HEK293 (cell line): ENCODE measurements around the gene FAM184A.
A peak's percentile ranks its signal among the peaks of the same experiment; 100 is the strongest.

ENCODE experiments used
- CTCF ChIA-PET: fragments of 350-600 bp; formaldehyde crosslinking; extraction: SDS; loops from one replicate; lab custom pipeline; 2021; ENCODE audit warnings: antibody characterized with exemption; lab: Yijun Ruan, JAX
- POLR2A ChIA-PET: fragments of 300-600 bp; formaldehyde crosslinking; extraction: SDS; loops from one replicate; lab custom pipeline; 2020; ENCODE audit warnings: antibody characterized with exemption, inconsistent platforms; lab: Yijun Ruan, JAX
- H3K27ac ChIP-seq: fragments of 200-500 bp; sonication (Bioruptor generic); 2 replicates; pipeline ENCODE4 v1.5.1; 2014; ENCODE audit warnings: low read depth, low read length, control low read depth, inconsistent platforms; ENCODE audit errors: extremely low read depth
- H3K36me3 ChIP-seq, 2 experiments: fragments of 200-500 bp in 1 of 2; sonication (Bioruptor generic) in 1 of 2; 1 replicate in 1 of 2; 2 replicates in 1 of 2; pipeline ENCODE4 v1.5.1; 2014 to 2017; ENCODE audit warnings: inconsistent platforms in 2 of 2, low read length in 2 of 2; ENCODE audit not compliant: control insufficient read depth in 2 of 2, insufficient read depth in 1 of 2
- H3K4me1 ChIP-seq: fragments of 200-500 bp; sonication (Bioruptor generic); 2 replicates; pipeline ENCODE4 v1.5.1; 2014; ENCODE audit warnings: mild to moderate bottlenecking, low read length, inconsistent platforms; ENCODE audit not compliant: control insufficient read depth, insufficient read depth
- H3K4me3 ChIP-seq: 2 replicates; pipeline ENCODE4 v1.5.1; 2011; ENCODE audit warnings: low read depth, mild to moderate bottlenecking, control low read depth, low read length, moderate library complexity
- H3K9me3 ChIP-seq: fragments of 200-500 bp; sonication (Bioruptor generic); 2 replicates; pipeline ENCODE4 v1.5.1; 2014; ENCODE audit warnings: low read depth, low read length, inconsistent platforms; ENCODE audit not compliant: control insufficient read depth, insufficient read depth
- GLIS1 ChIP-seq: fragments of 450-650 bp; formaldehyde crosslinking; IDR thresholded peaks from 2 replicates; pipeline ENCODE4 v1.5.1; 2016; ENCODE audit warnings: missing biosample characterization, missing genetic modification characterization
- HIC1 ChIP-seq: fragments of 450-650 bp; formaldehyde crosslinking; IDR thresholded peaks from 2 replicates; pipeline ENCODE4 v1.5.1; 2016; ENCODE audit warnings: missing biosample characterization, missing genetic modification characterization
- HOXA7 ChIP-seq: sonication (generic); formaldehyde crosslinking; IDR thresholded peaks from 2 replicates; pipeline ENCODE4 v1.8.1; 2022; ENCODE audit warnings: missing genetic modification reagents, borderline replicate concordance
- KLF1 ChIP-seq: fragments of 450-650 bp; formaldehyde crosslinking; IDR thresholded peaks from 2 replicates; pipeline ENCODE4 v1.5.1; 2016; ENCODE audit warnings: missing biosample characterization, missing genetic modification characterization
- PRDM1 ChIP-seq: fragments of 450-650 bp; formaldehyde crosslinking; IDR thresholded peaks from 2 replicates; pipeline ENCODE4; 2016; ENCODE audit warnings: missing biosample characterization, missing genetic modification characterization
- ZNF175 ChIP-seq: fragments of 450-650 bp; formaldehyde crosslinking; IDR thresholded peaks from 2 replicates; pipeline ENCODE4 v1.5.1; 2016; ENCODE audit warnings: missing biosample characterization, missing genetic modification characterization
- ZNF366 ChIP-seq: fragments of 450-650 bp; formaldehyde crosslinking; conservative IDR thresholded peaks from 2 replicates; pipeline ENCODE4 v1.5.1; 2016; ENCODE audit warnings: missing biosample characterization, missing genetic modification characterization
- ZNF404 ChIP-seq: fragments of 450-650 bp; formaldehyde crosslinking; IDR thresholded peaks from 2 replicates; pipeline ENCODE4 v1.5.1; 2017; ENCODE audit warnings: missing biosample characterization, missing genetic modification characterization
- ZNF621 ChIP-seq: fragments of 450-650 bp; formaldehyde crosslinking; IDR thresholded peaks from 2 replicates; pipeline ENCODE4 v1.5.1; 2017; ENCODE audit warnings: missing biosample characterization, missing genetic modification characterization
- ZNF660 ChIP-seq: fragments of 450-650 bp; IDR thresholded peaks from 2 replicates; pipeline ENCODE4 v1.5.1; 2018; ENCODE audit warnings: missing biosample characterization, mild to moderate bottlenecking, missing genetic modification characterization
- ZNF664 ChIP-seq: fragments of 450-650 bp; formaldehyde crosslinking; IDR thresholded peaks from 2 replicates; pipeline ENCODE4 v1.5.1; 2016; ENCODE audit warnings: missing biosample characterization, missing genetic modification characterization
- ZSCAN4 ChIP-seq: fragments of 450-650 bp; formaldehyde crosslinking; IDR thresholded peaks from 2 replicates; pipeline ENCODE4 v1.5.1; 2017; ENCODE audit warnings: missing biosample characterization, missing genetic modification characterization
- TF ChIP-seq, protein P1 (sequence below): fragments of 450-650 bp; formaldehyde crosslinking; IDR thresholded peaks from 2 replicates; pipeline ENCODE4; 2016; ENCODE audit warnings: missing biosample characterization, missing genetic modification characterization
- TF ChIP-seq, protein P2 (sequence below): fragments of 450-650 bp; formaldehyde crosslinking; conservative IDR thresholded peaks from 2 replicates; pipeline ENCODE4 v1.5.1; 2016; ENCODE audit warnings: low read depth, missing biosample characterization, missing genetic modification characterization

Gene FAM184A

DNA sequence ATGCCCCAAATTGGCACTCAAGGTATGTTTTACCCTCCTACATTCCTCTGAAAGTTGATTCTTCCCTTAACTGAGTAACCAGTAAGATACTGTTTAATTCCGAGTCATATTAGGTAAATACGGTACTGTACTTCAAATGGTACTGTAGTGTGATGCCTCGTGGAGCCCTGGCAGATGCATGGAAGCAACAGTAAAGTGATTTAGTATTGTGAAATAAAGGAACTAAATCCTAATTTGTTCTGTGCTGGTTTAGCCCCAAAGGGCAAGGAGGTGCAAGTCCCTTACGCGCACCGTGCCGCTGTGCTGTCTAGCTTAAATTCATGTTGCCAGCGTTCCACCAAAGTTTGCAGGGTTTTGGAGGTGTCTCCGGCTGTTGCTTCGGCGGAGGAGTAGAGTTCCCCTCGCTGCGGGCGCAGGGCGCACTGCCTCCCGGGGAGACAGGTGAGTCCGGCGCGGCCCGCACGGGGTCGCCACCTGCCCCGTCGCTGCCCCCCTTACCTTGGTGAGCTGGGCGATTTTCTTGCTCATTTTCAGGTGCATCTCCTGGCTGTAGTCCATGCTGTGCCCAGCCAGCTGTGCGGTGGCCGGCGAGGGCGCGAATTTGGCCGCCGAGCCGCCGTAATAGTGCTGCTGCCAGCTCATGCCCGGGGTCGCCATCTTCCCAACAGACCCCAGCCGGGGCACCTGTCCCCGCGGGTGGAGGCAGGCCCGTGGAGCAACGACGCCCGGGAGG is 655 bp downstream of the FAM184A start (continued):
- TF ChIP-seq HIC1 (tag by site-specific recombination) (peak; percentile 96), HOXA7 (CRISPR knock-in tag) (no peak), ZNF404 (tag by site-specific recombination) (no peak)

DNA sequence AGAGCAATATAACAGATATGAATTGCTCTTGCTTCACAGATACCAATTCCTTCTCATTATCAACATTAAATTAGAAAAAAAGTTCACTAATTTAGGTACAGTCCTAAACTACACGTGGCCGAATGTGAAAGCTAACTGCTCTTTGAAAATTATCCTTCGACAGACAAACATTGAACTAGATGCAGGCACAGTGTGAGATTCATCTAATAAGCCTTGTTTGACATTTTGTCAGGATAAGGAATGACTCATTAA is 1.1 kb downstream of the FAM184A start:
- H3K9me3 ChIP-seq: no peaks in the 10 kb centered on the region
- ChIA-PET CTCF (interaction anchor here (0.9 to 2.1 kb wide), 6 partner anchors 13 to 113 kb away, joined by 3 to 14 read pairs (median 6); no protein-coding TSS in a partner anchor), POLR2A (no interaction called here)
- H3K27ac ChIP-seq: no peak overlapping the region
- H3K4me3 ChIP-seq: peak overlapping the region; percentile 61
- H3K36me3 ChIP-seq: no peaks in the 10 kb centered on the region
- TF ChIP-seq ZNF664 (tag by site-specific recombination) (peak; percentile 28; the same call in 1 of the 2 replicates), KLF1 (tag by site-specific recombination) (no peak)
- peaks cover 17% of the 10 kb centered on the region for H3K4me1 ChIP-seq

DNA sequence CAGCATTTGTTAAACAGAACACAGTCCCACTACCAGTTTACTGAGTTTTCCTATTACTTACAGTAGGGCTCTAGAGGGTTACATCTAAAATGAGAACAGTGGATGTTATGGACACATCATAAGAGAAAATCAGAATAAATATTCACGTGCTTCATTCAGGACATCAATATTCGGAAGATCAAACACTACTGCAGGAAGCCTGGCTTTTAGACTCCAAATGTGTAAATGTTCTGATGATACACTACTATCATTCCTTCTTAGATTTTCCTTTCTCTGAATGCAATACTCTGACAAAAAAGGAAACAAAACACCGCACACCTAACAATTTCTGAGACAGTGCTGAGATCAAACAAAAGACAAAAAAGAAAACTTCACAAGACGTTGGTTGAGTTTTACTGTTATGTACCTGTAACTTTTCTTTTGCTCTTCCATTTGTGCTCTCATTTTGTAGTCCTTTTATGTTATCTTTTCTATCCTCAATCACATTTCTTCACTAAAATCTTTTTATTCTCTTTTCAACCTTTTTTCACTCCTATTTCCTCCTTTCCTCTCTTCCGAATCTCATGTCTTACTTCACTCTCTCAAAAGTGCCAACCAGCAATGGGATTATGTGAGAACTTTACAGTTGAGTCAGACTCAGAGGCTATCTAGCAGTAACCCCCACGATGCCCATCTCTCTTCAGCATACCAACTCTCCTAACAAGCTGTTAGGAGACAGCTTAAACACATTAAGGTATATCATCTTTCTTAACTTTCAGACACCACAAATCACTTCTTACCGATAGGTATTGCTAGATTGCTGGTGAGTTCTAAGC is 1.7 kb downstream of the FAM184A start:
- TF ChIP-seq GLIS1 (tag by site-specific recombination) (peak; percentile 40), ZNF366 (peak; percentile 63), ZSCAN4 (tag by site-specific recombination) (no peak), PRDM1 (tag by site-specific recombination) (peak; percentile 73), ZNF175 (tag by site-specific recombination) (no peak), ZNF660 (tag by site-specific recombination) (0 out of 2 replicates have a peak, but pooled peaks have one; percentile 16), ZNF621 (tag by site-specific recombination) (no peak)
- TF ChIP-seq, protein P1, sequence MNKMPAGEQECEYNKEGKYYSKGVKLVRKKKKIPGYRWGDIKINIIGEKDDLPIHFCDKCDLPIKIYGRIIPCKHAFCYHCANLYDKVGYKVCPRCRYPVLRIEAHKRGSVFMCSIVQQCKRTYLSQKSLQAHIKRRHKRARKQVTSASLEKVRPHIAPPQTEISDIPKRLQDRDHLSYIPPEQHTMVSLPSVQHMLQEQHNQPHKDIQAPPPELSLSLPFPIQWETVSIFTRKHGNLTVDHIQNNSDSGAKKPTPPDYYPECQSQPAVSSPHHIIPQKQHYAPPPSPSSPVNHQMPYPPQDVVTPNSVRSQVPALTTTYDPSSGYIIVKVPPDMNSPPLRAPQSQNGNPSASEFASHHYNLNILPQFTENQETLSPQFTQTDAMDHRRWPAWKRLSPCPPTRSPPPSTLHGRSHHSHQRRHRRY (tag by site-specific recombination): no peak
- TF ChIP-seq, protein P2, sequence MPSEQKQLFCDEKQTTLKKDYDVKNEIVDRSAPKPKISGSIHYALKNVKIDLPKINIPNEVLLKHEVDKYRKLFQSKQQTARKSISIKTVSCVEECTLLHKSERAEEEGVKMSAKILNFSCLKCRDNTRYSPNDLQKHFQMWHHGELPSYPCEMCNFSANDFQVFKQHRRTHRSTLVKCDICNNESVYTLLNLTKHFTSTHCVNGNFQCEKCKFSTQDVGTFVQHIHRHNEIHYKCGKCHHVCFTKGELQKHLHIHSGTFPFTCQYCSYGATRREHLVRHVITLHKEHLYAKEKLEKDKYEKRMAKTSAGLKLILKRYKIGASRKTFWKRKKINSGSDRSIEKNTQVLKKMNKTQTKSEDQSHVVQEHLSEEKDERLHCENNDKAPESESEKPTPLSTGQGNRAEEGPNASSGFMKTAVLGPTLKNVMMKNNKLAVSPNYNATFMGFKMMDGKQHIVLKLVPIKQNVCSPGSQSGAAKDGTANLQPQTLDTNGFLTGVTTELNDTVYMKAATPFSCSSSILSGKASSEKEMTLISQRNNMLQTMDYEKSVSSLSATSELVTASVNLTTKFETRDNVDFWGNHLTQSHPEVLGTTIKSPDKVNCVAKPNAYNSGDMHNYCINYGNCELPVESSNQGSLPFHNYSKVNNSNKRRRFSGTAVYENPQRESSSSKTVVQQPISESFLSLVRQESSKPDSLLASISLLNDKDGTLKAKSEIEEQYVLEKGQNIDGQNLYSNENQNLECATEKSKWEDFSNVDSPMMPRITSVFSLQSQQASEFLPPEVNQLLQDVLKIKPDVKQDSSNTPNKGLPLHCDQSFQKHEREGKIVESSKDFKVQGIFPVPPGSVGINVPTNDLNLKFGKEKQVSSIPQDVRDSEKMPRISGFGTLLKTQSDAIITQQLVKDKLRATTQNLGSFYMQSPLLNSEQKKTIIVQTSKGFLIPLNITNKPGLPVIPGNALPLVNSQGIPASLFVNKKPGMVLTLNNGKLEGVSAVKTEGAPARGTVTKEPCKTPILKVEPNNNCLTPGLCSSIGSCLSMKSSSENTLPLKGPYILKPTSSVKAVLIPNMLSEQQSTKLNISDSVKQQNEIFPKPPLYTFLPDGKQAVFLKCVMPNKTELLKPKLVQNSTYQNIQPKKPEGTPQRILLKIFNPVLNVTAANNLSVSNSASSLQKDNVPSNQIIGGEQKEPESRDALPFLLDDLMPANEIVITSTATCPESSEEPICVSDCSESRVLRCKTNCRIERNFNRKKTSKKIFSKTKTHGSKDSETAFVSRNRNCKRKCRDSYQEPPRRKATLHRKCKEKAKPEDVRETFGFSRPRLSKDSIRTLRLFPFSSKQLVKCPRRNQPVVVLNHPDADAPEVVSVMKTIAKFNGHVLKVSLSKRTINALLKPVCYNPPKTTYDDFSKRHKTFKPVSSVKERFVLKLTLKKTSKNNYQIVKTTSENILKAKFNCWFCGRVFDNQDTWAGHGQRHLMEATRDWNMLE (tag by site-specific recombination): no peak
- no peaks in the 10 kb centered on the region for H3K9me3 ChIP-seq
- H3K27ac ChIP-seq: no peak overlapping the region
- POLR2A ChIA-PET: no interaction called here
- CTCF ChIA-PET: interaction anchor here (0.6 to 2.1 kb wide), 4 partner anchors 12 to 109 kb away, joined by 4 to 14 read pairs (median 8); no protein-coding TSS in a partner anchor
- H3K36me3 ChIP-seq: no peaks in the 10 kb centered on the region
- H3K4me3 ChIP-seq: peak overlapping the region; percentile 61
- peaks cover 17% of the 10 kb centered on the region for H3K4me1 ChIP-seq
